HG02943 (cell line): ENCODE measurements around the gene HDX.
"Not testable (repeated sequence)": the region's sequence is repeated elsewhere in the genome, so short reads cannot be mapped to it uniquely, and the experiment has no call there.

Experiments
- ATAC-seq: cut with Tn5 transposase; IDR thresholded peaks from one replicate; pipeline ENCODE4 v1.9.1; 2021; ENCODE audit warnings: mild to moderate bottlenecking, low read depth, moderate library complexity; ENCODE audit not compliant: unreplicated experiment

The HDX gene

GRCh38 chrX:84357296-84357695 lies 145.0 kb downstream of the HDX start:
- ATAC-seq = no peak

- ATAC-seq = no peak
Measured at GRCh38 chrX:84340968-84341367, 161.3 kb downstream of the HDX start.

GRCh38 chrX:84339507-84340364 lies 162.5 kb downstream of the HDX start:
- ATAC-seq = peak; percentile 71

GRCh38 chrX:84336646-84337045 lies 165.6 kb downstream of the HDX start:
- no peak for ATAC-seq

GRCh38 chrX:84335121-84335520 lies 167.1 kb downstream of the HDX start:
- no peak for ATAC-seq

- ATAC-seq = no peak
Measured at GRCh38 chrX:84322083-84322827, 180.0 kb downstream of the HDX start.

GRCh38 chrX:84320614-84321013 lies 181.6 kb downstream of the HDX start:
- ATAC-seq = no peak

GRCh38 chrX:84320023-84320422 lies 182.2 kb downstream of the HDX start:
- no peak for ATAC-seq

- no peak for ATAC-seq
Measured at GRCh38 chrX:84318661-84319060, 183.6 kb downstream of the HDX start.

GRCh38 chrX:84315946-84316345 lies 186.3 kb downstream of the HDX start:
- not testable (repeated sequence) for ATAC-seq
